Activated T-helper 17 cell treated with anti-CD3 and anti-CD28 coated beads, Interleukin-2, amount 50 U/mL, for 72 hours (primary cell): ENCODE results near the gene A4GALT. TPM values are rescaled to one million over a fixed set of nuclear protein-coding genes. Genes with fewer than 3 reads are reported as not detected.
"Not testable (repeated sequence)": the region's sequence is repeated elsewhere in the genome, so short reads cannot be mapped to it uniquely, and the experiment has no call there.

Source experiments
- ATAC-seq: fragments of 150-1000 bp; cut with Tn5 transposase; replicated peaks from 2 replicates; pipeline ENCODE4 v1.10.0; 2021; ENCODE audit warnings: mild to moderate bottlenecking, moderate library complexity
- H3K27ac Mint-ChIP-seq: one replicate; pipeline ENCODE4 v1.8.0; 2022; ENCODE audit warnings: mixed read lengths
- H3K27me3 Mint-ChIP-seq: one replicate; pipeline ENCODE4 v1.8.0; 2022; ENCODE audit warnings: mixed read lengths
- H3K36me3 Mint-ChIP-seq: one replicate; pipeline ENCODE4 v1.8.0; 2022; ENCODE audit warnings: low read depth, mild to moderate bottlenecking, mixed read lengths
- H3K4me1 Mint-ChIP-seq: one replicate; pipeline ENCODE4 v1.8.0; 2022; ENCODE audit warnings: mixed read lengths
- H3K4me3 Mint-ChIP-seq: one replicate; pipeline ENCODE4 v1.8.0; 2022; ENCODE audit warnings: mild to moderate bottlenecking, mixed read lengths
- H3K9me3 Mint-ChIP-seq: one replicate; pipeline ENCODE4 v1.8.0; 2022; ENCODE audit warnings: mixed read lengths
- total RNA-seq, 2 donors: library from RNA; stranded (reverse); gene quantifications; one replicate each; pipeline ENCODE4 v1.2.3, GENCODE V29; 2022

The A4GALT gene
- total RNA-seq, 2 donors from 2014 or later: 0.19 TPM; not detected in 1

GRCh38 chr22:42670046-42670445, 50.6 kb downstream of the A4GALT start:
- Mint-ChIP-seq H3K9me3 (no peaks in the 10 kb centered on the region), H3K27ac (no peak overlapping the region), H3K27me3 (no peaks in the 10 kb centered on the region), H3K4me3 (no peak overlapping the region), H3K36me3 (no peaks in the 10 kb centered on the region), H3K4me1 (peaks cover 15% of the 10 kb centered on the region)
- ATAC-seq: no peak

GRCh38 chr22:42666393-42666792, 54.3 kb downstream of the A4GALT start:
- not testable (repeated sequence) for H3K27me3 Mint-ChIP-seq, H3K4me3 Mint-ChIP-seq, H3K27ac Mint-ChIP-seq, H3K9me3 Mint-ChIP-seq, H3K36me3 Mint-ChIP-seq, ATAC-seq
- H3K4me1 Mint-ChIP-seq: peaks cover 13% of the 10 kb centered on the region

GRCh38 chr22:42664976-42665831, 55.5 kb downstream of the A4GALT start:
- no peak overlapping the region for H3K4me3 Mint-ChIP-seq
- H3K36me3 Mint-ChIP-seq: no peaks in the 10 kb centered on the region
- ATAC-seq: no peak
- H3K9me3 Mint-ChIP-seq: no peaks in the 10 kb centered on the region
- H3K27ac Mint-ChIP-seq: peak overlapping the region; percentile 58
- no peaks in the 10 kb centered on the region for H3K27me3 Mint-ChIP-seq
- H3K4me1 Mint-ChIP-seq: peaks cover 7% of the 10 kb centered on the region

GRCh38 chr22:42661985-42662831, 58.5 kb downstream of the A4GALT start:
- Mint-ChIP-seq H3K36me3 (no peaks in the 10 kb centered on the region), H3K4me3 (peak overlapping the region; percentile 47), H3K9me3 (no peaks in the 10 kb centered on the region), H3K27me3 (peaks cover 4% of the 10 kb centered on the region), H3K4me1 (peaks cover 5% of the 10 kb centered on the region), H3K27ac (no peak overlapping the region)
- ATAC-seq: peak; percentile 92

- H3K27me3 Mint-ChIP-seq: peaks cover 4% of the 10 kb centered on the region
- no peaks in the 10 kb centered on the region for H3K4me1 Mint-ChIP-seq
- H3K36me3 Mint-ChIP-seq: no peaks in the 10 kb centered on the region
- H3K27ac Mint-ChIP-seq: no peak overlapping the region
- H3K9me3 Mint-ChIP-seq: no peaks in the 10 kb centered on the region
- ATAC-seq: no peak
- H3K4me3 Mint-ChIP-seq: no peak overlapping the region
Observed at GRCh38 chr22:42656578-42656977, 64.1 kb downstream of the A4GALT start.

GRCh38 chr22:42655693-42656092, 65.0 kb downstream of the A4GALT start:
- Mint-ChIP-seq H3K27ac (no peak overlapping the region), H3K4me1 (no peaks in the 10 kb centered on the region), H3K9me3 (no peaks in the 10 kb centered on the region), H3K36me3 (no peaks in the 10 kb centered on the region), H3K27me3 (peaks cover 4% of the 10 kb centered on the region), H3K4me3 (no peak overlapping the region)
- ATAC-seq: no peak

GRCh38 chr22:42654436-42655073, 66.1 kb downstream of the A4GALT start:
- H3K27ac Mint-ChIP-seq: no peak overlapping the region
- no peaks in the 10 kb centered on the region for H3K9me3 Mint-ChIP-seq
- H3K27me3 Mint-ChIP-seq: peaks cover 4% of the 10 kb centered on the region
- no peak overlapping the region for H3K4me3 Mint-ChIP-seq
- ATAC-seq: no peak
- no peaks in the 10 kb centered on the region for H3K36me3 Mint-ChIP-seq
- no peaks in the 10 kb centered on the region for H3K4me1 Mint-ChIP-seq

- no peak overlapping the region for H3K4me3 Mint-ChIP-seq
Observed at GRCh38 chr22:42653999-42654398, 66.7 kb downstream of the A4GALT start.

GRCh38 chr22:42651134-42651533, 69.5 kb downstream of the A4GALT start:
- Mint-ChIP-seq H3K4me3 (peak overlapping the region; percentile 7), H3K27ac (no peak overlapping the region), H3K36me3 (no peaks in the 10 kb centered on the region), H3K4me1 (peaks cover 4% of the 10 kb centered on the region), H3K9me3 (no peaks in the 10 kb centered on the region), H3K27me3 (no peaks in the 10 kb centered on the region)
- ATAC-seq: no peak

More at GRCh38 chr22:42653999-42654398, 66.7 kb downstream of the A4GALT start:
- no peaks in the 10 kb centered on the region for H3K4me1 Mint-ChIP-seq
- H3K27ac Mint-ChIP-seq: no peak overlapping the region
- peaks cover 4% of the 10 kb centered on the region for H3K27me3 Mint-ChIP-seq
- no peaks in the 10 kb centered on the region for H3K36me3 Mint-ChIP-seq
- ATAC-seq: no peak
- H3K9me3 Mint-ChIP-seq: no peaks in the 10 kb centered on the region

- Mint-ChIP-seq H3K4me3 (peak within 1 kb of the TSS; percentile 96), H3K27ac (peak within 1 kb of the TSS; percentile 95), H3K4me1 (peaks cover 5% of the 10 kb centered on the region), H3K27me3 (no peaks in the 10 kb centered on the region), H3K9me3 (no peaks in the 10 kb centered on the region), H3K36me3 (no peaks in the 10 kb centered on the region)
- ATAC-seq: peak; percentile 91
Observed at GRCh38 chr22:42649246-42650099, 71.2 kb downstream of the A4GALT start, which contains the start of gene CYB5R3. Gene CYB5R3 (minus strand): TSS chr22:42649392. CDS start chr22:42649315, 77 bp downstream.

- Mint-ChIP-seq H3K27ac (peak overlapping the region; percentile 95), H3K4me3 (peak overlapping the region; percentile 96), H3K9me3 (no peaks in the 10 kb centered on the region), H3K4me1 (peaks cover 10% of the 10 kb centered on the region), H3K36me3 (no peaks in the 10 kb centered on the region), H3K27me3 (no peaks in the 10 kb centered on the region)
- ATAC-seq: peak; percentile 78
Observed at GRCh38 chr22:42648368-42649245, 72.1 kb downstream of the A4GALT start.

GRCh38 chr22:42648017-42648367, 72.7 kb downstream of the A4GALT start:
- no peaks in the 10 kb centered on the region for H3K9me3 Mint-ChIP-seq
- H3K27me3 Mint-ChIP-seq: no peaks in the 10 kb centered on the region
- H3K4me3 Mint-ChIP-seq: peak overlapping the region; percentile 96
- no peak for ATAC-seq
- peaks cover 10% of the 10 kb centered on the region for H3K4me1 Mint-ChIP-seq
- peak overlapping the region; percentile 61 for H3K27ac Mint-ChIP-seq
- H3K36me3 Mint-ChIP-seq: no peaks in the 10 kb centered on the region
